Motor neuron (in vitro differentiated cells): ENCODE results near the gene SMARCD3. TPM values are rescaled to one million over a fixed set of nuclear protein-coding genes. Genes with fewer than 3 reads are reported as not detected.

Experiments used
- ATAC-seq, 8 experiments: fragments of 200-7000 bp; cut with Tn5 transposase; replicated peaks in 6 of 8; 2 replicates each; pipeline ENCODE4 v1.8.0; 2021; ENCODE audit warnings: mild to moderate bottlenecking in 8 of 8, moderate library complexity in 8 of 8
- H3K27ac ChIP-seq, 2 donors: fragments of 250-450 bp; sonication (Bioruptor Pico); 2 replicates each; pipeline ENCODE4 v1.9.0; 2021; ENCODE audit warnings: antibody characterized with exemption in 2 of 2, mild to moderate bottlenecking in 2 of 2, moderate library complexity in 1 of 2
- H3K4me1 ChIP-seq, 2 donors: fragments of 250-450 bp; sonication (Bioruptor Pico); replicated peaks in 1 of 2; 2 replicates each; pipeline ENCODE4 v1.6.1; 2021; ENCODE audit warnings: antibody characterized with exemption in 2 of 2, mild to moderate bottlenecking in 2 of 2, moderate library complexity in 1 of 2
- H3K4me3 ChIP-seq, 5 donors: fragments of 250-450 bp; sonication (Bioruptor Pico); 2 replicates each; pipeline ENCODE4 v1.9.0; 2021; ENCODE audit warnings: antibody characterized with exemption in 5 of 5, mild to moderate bottlenecking in 5 of 5, moderate library complexity in 4 of 5
- WGBS, 10 experiments: fragments of 450-650 bp; shearing (Covaris generic); methylation state at CpG; one replicate each; pipeline ENCODE4 v1.0.0; 2022; 5-methylcytosine and 5-hydroxymethylcytosine counted together
- in situ Hi-C, 9 experiments: fragments of 400-800 bp; cut with MboI; loops; one replicate each; pipeline ENCODE4 v1.15.0; 2021; ENCODE audit warnings: low sequenced_read_pairs in 9 of 9, low pct_unique_long_range_greater_than_20kb in 2 of 9; ENCODE audit not compliant: unreplicated experiment in 9 of 9
- total RNA-seq, 8 experiments: library from RNA; unstranded; fragments of 300-600 nt; gene quantifications; 2 replicates each; pipeline versions ENCODE4 v1.2.3 to v1.2.4, GENCODE V29; 2022

The SMARCD3 gene
- total RNA-seq, 8 experiments from 2014 or later, result 12.8 to 88.7 (median 35.0) TPM

- ATAC-seq, result no peak
- Histone ChIP-seq H3K4me1 (peaks cover 55 to 57% of the 10 kb centered on the region in 2 donors), H3K4me3 (peak overlapping the region; percentile 36 to 64 (median 43)), H3K27ac (peak overlapping the region; percentile 90)
- 0 to 20% methylated on average over 1 to 2 of the region's 19 CpGs; no CpG with 5 or more reads in 8 of the 10 experiments for WGBS, 10 experiments
- in situ Hi-C loops, result no loop called here
Measured at GRCh38 chr7:151251328-151251688, 2.8 kb upstream of the SMARCD3 start.

- in situ Hi-C loops, result no loop called here
- 53 to 100% (median 84%) methylated on average over 1 to 3 of the region's 7 CpGs; no CpG with 5 or more reads in 1 of the 10 experiments for WGBS, 10 experiments
- H3K27ac ChIP-seq, result peak overlapping the region; percentile 90
- no peak for ATAC-seq
- peaks cover 64 to 66% of the 10 kb centered on the region in 2 donors for H3K4me1 ChIP-seq
- H3K4me3 ChIP-seq, result peak overlapping the region in 3 of 5 donors; percentile 43 to 64 (median 62)
Measured at GRCh38 chr7:151250181-151251132, 2.0 kb upstream of the SMARCD3 start.

- no peak for ATAC-seq
- Histone ChIP-seq H3K4me1 (peaks cover 71 to 73% of the 10 kb centered on the region in 2 donors), H3K27ac (no peak overlapping the region), H3K4me3 (peak overlapping the region in 2 of 5 donors; percentile 51 to 62)
- in situ Hi-C loops, result no loop called here
- WGBS, 10 experiments, result 0% methylated on average over 2 of the region's 5 CpGs; no CpG with 5 or more reads in 9 of the 10 experiments
Measured at GRCh38 chr7:151249732-151250072, 1.2 kb upstream of the SMARCD3 start.

- H3K4me1 ChIP-seq, result peaks cover 76% of the 10 kb centered on the region in 2 donors
- peak overlapping the region; percentile 15 to 88 for H3K27ac ChIP-seq
- 0 to 90% (median 4%) methylated on average over 1 to 21 of the region's 45 CpGs; no CpG with 5 or more reads in 4 of the 10 experiments for WGBS, 10 experiments
- peak overlapping the region; percentile 35 to 62 (median 46) for H3K4me3 ChIP-seq
- in situ Hi-C loops, result no loop called here
- ATAC-seq, result peak; percentile 1 to 58 (median 6)
Measured at GRCh38 chr7:151249034-151249731, 689 bp upstream of the SMARCD3 start.

- WGBS, 10 experiments, result no CpG with 5 or more reads among the region's 29 CpGs
- in situ Hi-C loops, result no loop called here
Measured at GRCh38 chr7:151247611-151248345, 716 bp downstream of the SMARCD3 start.

GRCh38 chr7:151246851-151247580, 1.5 kb downstream of the SMARCD3 start:
- in situ Hi-C loops, result no loop called here
- peak overlapping the region in 1 of 2 donors; percentile 88 for H3K27ac ChIP-seq
- H3K4me1 ChIP-seq, result peaks cover 82 to 84% of the 10 kb centered on the region in 2 donors
- ATAC-seq, result no peak
- WGBS, 10 experiments, result 17% methylated on average over 1 of the region's 4 CpGs; no CpG with 5 or more reads in 9 of the 10 experiments
- peak overlapping the region in 4 of 5 donors; percentile 38 to 62 (median 48) for H3K4me3 ChIP-seq

More at GRCh38 chr7:151247611-151248345, 716 bp downstream of the SMARCD3 start:
- Histone ChIP-seq H3K27ac (peak overlapping the region; percentile 18 to 88), H3K4me3 (peak overlapping the region; percentile 35 to 62 (median 46)), H3K4me1 (peaks cover 81 to 83% of the 10 kb centered on the region in 2 donors)
- ATAC-seq, result peak in 4 of 8 experiments; percentile 1 to 28 (median 20)

GRCh38 chr7:151246102-151246850, 2.2 kb downstream of the SMARCD3 start:
- H3K4me1 ChIP-seq, result peaks cover 80 to 82% of the 10 kb centered on the region in 2 donors
- no peak overlapping the region for H3K4me3 ChIP-seq
- in situ Hi-C loops, result no loop called here
- 0 to 80% (median 34%) methylated on average over 1 to 5 of the region's 13 CpGs; no CpG with 5 or more reads in 5 of the 10 experiments for WGBS, 10 experiments
- H3K27ac ChIP-seq, result no peak overlapping the region
- no peak for ATAC-seq

GRCh38 chr7:151245360-151246101, 3.0 kb downstream of the SMARCD3 start:
- Histone ChIP-seq H3K4me3 (peak overlapping the region in 4 of 5 donors; percentile 11 to 24 (median 18)), H3K27ac (no peak overlapping the region), H3K4me1 (peaks cover 73 to 75% of the 10 kb centered on the region in 2 donors)
- peak in 6 of 8 experiments; percentile 2 to 57 (median 15) for ATAC-seq
- 0 to 23% methylated on average over 5 to 12 of the region's 60 CpGs; no CpG with 5 or more reads in 8 of the 10 experiments for WGBS, 10 experiments
- in situ Hi-C loops, result no loop called here

- 50% methylated on average over 2 of the region's 15 CpGs; no CpG with 5 or more reads in 9 of the 10 experiments for WGBS, 10 experiments
- Histone ChIP-seq H3K27ac (no peak overlapping the region), H3K4me1 (peaks cover 70 to 71% of the 10 kb centered on the region in 2 donors), H3K4me3 (peak overlapping the region in 4 of 5 donors; percentile 11 to 24 (median 18))
- no peak for ATAC-seq
- in situ Hi-C loops, result no loop called here
Measured at GRCh38 chr7:151244841-151245346, 3.6 kb downstream of the SMARCD3 start.

GRCh38 chr7:151244196-151244840, 4.2 kb downstream of the SMARCD3 start:
- WGBS, 10 experiments, result 0 to 38% (median 18%) methylated on average over 1 to 5 of the region's 10 CpGs
- Histone ChIP-seq H3K4me3 (no peak overlapping the region), H3K27ac (peak overlapping the region; percentile 8 to 69), H3K4me1 (peaks cover 64 to 66% of the 10 kb centered on the region in 2 donors)
- ATAC-seq, result no peak
- in situ Hi-C loops, result no loop called here
